ENCODE data around the gene ANKRD13D. TPM values are rescaled to one million over a fixed set of nuclear protein-coding genes. Genes with fewer than 3 reads are reported as not detected.

ANKRD13D gene
- polyA plus RNA-seq, 1 experiment, result 30.7 TPM

DNA sequence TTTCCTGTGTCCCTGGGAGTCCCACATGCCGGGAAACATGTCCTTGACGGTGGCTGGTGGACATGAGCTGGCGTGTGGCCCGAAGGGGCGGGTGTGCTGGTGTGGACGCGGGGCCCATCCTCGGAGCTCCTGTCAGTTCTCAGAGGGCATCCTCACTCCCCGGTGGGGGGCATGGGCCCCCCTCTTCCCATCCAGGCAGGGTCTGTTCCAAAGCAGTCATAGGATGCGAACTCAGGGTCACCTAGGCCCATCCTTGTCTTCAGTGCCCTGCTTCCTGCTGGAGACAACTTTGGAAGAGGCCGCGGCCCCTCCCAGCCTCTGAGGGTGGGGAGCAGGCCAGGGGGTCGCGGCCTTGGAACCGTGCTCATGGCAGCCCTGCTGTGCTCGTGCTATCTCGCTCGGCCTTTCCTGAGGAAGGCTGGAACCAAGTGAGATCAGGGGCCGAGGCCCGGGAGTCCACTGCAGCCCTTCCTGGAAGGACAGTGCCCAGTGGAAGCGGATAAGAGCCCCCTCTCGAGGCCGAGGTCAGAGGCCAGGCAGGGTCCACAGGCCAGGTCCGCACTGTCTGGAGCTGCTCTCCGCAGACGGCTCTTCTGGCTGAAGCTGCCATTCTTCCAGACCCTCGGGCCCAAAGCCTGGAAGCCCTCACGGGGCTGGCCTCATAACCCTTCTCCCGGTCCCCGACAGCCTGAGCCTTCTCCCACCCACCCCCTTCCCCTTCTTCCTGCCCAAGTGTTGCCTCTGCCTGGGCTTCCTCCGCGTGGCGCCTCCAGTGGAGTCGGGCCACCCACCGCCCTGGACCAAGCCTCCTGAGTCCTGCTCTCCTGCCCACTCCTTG, 14.1 kb upstream of the ANKRD13D start:
- Histone ChIP-seq H3K27me3 (ENCODE audit: control insufficient read depth, insufficient read depth, low read length) (no peaks in the 10 kb centered on the region), H3K36me3 (ENCODE audit: control insufficient read depth, insufficient read depth, low read length) (peaks cover 10% of the 10 kb centered on the region), H3K4me3 (ENCODE audit: low read depth, low read length) (no peak overlapping the region)
- ChIA-PET POLR2A (no interaction called here), CTCF (no interaction called here)
- no peak for DNase-seq (ENCODE audit: low read depth)
- no peak for TF ChIP-seq CTCF (IDR thresholded peaks at IDR 0.05; ENCODE audit: insufficient read depth, low read depth, low read length)

DNA sequence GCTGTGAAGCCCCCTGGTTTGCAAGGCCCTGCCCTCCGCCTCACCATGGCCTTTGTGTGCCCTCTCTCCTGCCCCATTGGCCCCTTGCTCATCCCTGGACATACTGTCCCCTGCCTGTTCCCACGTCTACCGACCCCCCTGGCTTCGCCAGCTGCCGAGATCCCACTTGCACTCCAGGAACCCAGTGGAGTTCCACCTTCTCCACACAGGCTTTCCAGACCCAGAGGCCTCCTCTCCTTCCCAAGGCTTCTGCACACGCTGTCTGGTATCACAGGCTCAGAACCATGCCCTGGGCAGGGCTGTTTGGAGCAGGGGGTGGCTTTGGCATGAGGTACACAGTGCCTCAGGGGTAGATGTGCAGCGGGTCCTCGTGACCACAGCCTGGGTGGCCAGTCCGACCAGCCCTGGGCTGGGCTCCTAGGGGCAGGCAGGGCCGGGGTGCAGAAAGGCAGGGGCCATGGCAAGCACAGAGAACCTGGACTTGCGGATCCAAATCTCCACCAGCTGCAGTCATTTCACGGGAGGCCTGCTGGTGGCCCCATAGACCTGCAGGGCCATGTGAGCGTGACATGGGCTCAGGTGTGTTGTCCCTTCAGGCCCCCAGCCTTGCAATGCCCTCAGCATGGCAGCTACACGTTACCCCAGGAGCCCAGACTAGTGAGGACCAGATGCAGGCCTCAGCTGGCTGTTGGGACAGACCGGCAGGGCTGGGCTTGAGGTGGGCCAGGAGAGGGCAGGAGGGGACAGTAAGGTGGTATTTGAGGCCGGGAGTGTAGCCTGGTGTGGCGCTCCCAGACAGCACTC, 13.3 kb upstream of the ANKRD13D start:
- no peaks in the 10 kb centered on the region for H3K27me3 ChIP-seq (ENCODE audit: control insufficient read depth, insufficient read depth, low read length)
- peaks cover 17% of the 10 kb centered on the region for H3K36me3 ChIP-seq (ENCODE audit: control insufficient read depth, insufficient read depth, low read length)
- no peak for TF ChIP-seq CTCF (IDR thresholded peaks at IDR 0.05; ENCODE audit: insufficient read depth, low read depth, low read length)
- H3K4me3 ChIP-seq (ENCODE audit: low read depth, low read length), result no peak overlapping the region
- CTCF ChIA-PET, result no interaction called here
- POLR2A ChIA-PET, result no interaction called here
- DNase-seq (ENCODE audit: low read depth), result no peak

- CTCF ChIA-PET, result interaction anchor here (0.8 to 2.0 kb wide), 7 partner anchors 9 to 196 kb away, joined by 3 to 13 read pairs (median 5); no protein-coding TSS in a partner anchor
- peaks cover 27% of the 10 kb centered on the region for H3K36me3 ChIP-seq (ENCODE audit: control insufficient read depth, insufficient read depth, low read length)
- H3K4me3 ChIP-seq (ENCODE audit: low read depth, low read length), result no peak overlapping the region; the same call in 1 of the 2 replicates
- DNase-seq (ENCODE audit: low read depth), result no peak
- TF ChIP-seq CTCF (IDR thresholded peaks at IDR 0.05; ENCODE audit: insufficient read depth, low read depth, low read length), result peak; percentile 44
- POLR2A ChIA-PET, result no interaction called here
- H3K27me3 ChIP-seq (ENCODE audit: control insufficient read depth, insufficient read depth, low read length), result no peaks in the 10 kb centered on the region
These were observed 12.3 kb upstream of the ANKRD13D start for GRCh38 chr11:67276781-67277230.

DNA sequence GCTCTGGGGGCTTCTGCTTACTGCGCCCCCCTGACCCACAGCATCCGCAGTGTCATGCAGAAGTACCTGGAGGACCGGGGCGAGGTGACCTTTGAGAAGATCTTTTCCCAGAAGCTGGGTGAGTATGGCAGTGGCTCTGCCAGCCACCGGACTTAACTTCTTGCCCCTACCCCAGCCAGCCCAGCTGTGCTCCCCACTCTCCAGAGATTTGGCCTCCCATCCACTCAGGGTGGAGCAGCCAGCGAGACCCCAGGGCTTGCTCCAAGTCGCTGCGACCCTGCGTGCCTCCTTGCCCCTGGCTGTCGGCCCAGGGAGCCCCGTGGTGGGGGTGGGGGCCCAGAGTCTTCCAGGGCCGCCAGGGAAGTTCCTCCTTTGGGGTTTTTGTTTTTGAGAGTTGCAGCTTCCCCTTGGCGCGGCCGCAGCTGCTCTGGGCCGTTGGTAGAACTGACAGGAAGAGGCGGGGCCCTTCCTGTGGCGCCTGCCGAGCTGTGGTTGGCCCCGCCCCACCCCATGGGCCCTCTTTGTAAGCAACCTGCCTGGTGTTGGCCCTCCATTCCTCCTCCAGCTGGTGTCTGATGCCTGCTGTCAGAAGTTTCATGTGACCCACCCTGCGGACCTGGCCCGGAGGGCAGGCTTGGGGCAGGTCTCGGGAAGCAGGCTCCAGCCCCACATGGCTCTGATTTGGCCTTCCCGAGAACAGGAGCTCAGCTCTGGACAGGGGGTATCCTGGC, 11.7 kb upstream of the ANKRD13D start:
- no peak for TF ChIP-seq CTCF (IDR thresholded peaks at IDR 0.05; ENCODE audit: insufficient read depth, low read depth, low read length)
- H3K36me3 ChIP-seq (ENCODE audit: control insufficient read depth, insufficient read depth, low read length), result peaks cover 32% of the 10 kb centered on the region
- H3K4me3 ChIP-seq (ENCODE audit: low read depth, low read length), result peak overlapping the region; percentile 34
- no peak for DNase-seq (ENCODE audit: low read depth)
- POLR2A ChIA-PET, result no interaction called here
- CTCF ChIA-PET, result interaction anchor here (0.8 to 2.0 kb wide), 9 partner anchors 9 to 196 kb away, joined by 3 to 13 read pairs (median 5); partner anchors contain the start of gene ANKRD13D
- no peaks in the 10 kb centered on the region for H3K27me3 ChIP-seq (ENCODE audit: control insufficient read depth, insufficient read depth, low read length)
